GM12878 (cell line): ENCODE results near the gene BEST2. TPM values are rescaled to one million over a fixed set of nuclear protein-coding genes. Genes with fewer than 3 reads are reported as not detected.

Source experiments
- ATAC-seq: fragments of 200-7000 bp; cut with Tn5 transposase; 3 replicates; pipeline ENCODE4 v1.9.1; 2020; ENCODE audit warnings: mild to moderate bottlenecking, moderate library complexity
- BruUV-seq: library from RNA; stranded (reverse); fragments of 400-500 nt; replicated peaks from 2 replicates; lab custom pipeline; 2021; lab: Mats Ljungman, UMichigan
- CTCF ChIA-PET: fragments of 300-600 bp; sonication (Branson Sonifier 250); formaldehyde crosslinking; extraction: SDS; loops from one replicate; lab custom pipeline; 2021; ENCODE audit warnings: inconsistent platforms; lab: Yijun Ruan, JAX
- POLR2A ChIA-PET: fragments of 350-600 bp; formaldehyde crosslinking; extraction: SDS; loops from one replicate; lab custom pipeline; 2021; ENCODE audit warnings: inconsistent platforms; lab: Charles Lee
- RAD21 ChIA-PET: fragments of 300-600 bp; sonication (Branson Sonifier 250); formaldehyde crosslinking; loops from one replicate; lab custom pipeline; 2023; ENCODE audit warnings: antibody characterized with exemption; ENCODE audit not compliant: unreplicated experiment; lab: Charles Lee
- SMC1A ChIA-PET: fragments of 300-600 bp; sonication (Branson Sonifier 250); formaldehyde crosslinking; loops from one replicate; lab custom pipeline; 2023; ENCODE audit not compliant: unreplicated experiment, uncharacterized antibody; lab: Charles Lee
- DNase-seq: peaks from one replicate; pipeline ENCODE4 v3.0.0-alpha.2; 2011; ENCODE audit warnings: low read depth, low spot score
- FAIRE-seq: peaks from 3 replicates; lab custom pipeline; 2011; peaks lifted over from hg19 to GRCh38; lab: Jason Lieb, UNC
- H2AFZ ChIP-seq: 2 replicates; pipeline ENCODE4 v1.6.0; 2011; ENCODE audit warnings: low read depth, low read length, control low read depth; ENCODE audit not compliant: control insufficient read depth
- H3K27ac ChIP-seq: 2 replicates; pipeline ENCODE4 v1.5.1; 2011; ENCODE audit warnings: control low read depth; ENCODE audit not compliant: control insufficient read depth, insufficient read depth
- H3K27me3 ChIP-seq, 2 experiments: replicated peaks in 1 of 2; 2 replicates each; pipeline versions ENCODE4 v1.6.0 to v1.6.1; 2011; ENCODE audit warnings: low read length in 1 of 2; ENCODE audit not compliant: control insufficient read depth in 2 of 2, insufficient read depth in 2 of 2
- H3K36me3 ChIP-seq, 2 experiments: 2 replicates each; pipeline ENCODE4 v1.5.1; 2011; ENCODE audit warnings: low read length in 1 of 2; ENCODE audit not compliant: control insufficient read depth in 2 of 2, insufficient read depth in 2 of 2
- H3K4me1 ChIP-seq: 2 replicates; pipeline ENCODE4 v1.6.1; 2011; ENCODE audit warnings: mild to moderate bottlenecking, low read length, moderate library complexity, mixed read lengths; ENCODE audit not compliant: control insufficient read depth, insufficient read depth
- H3K4me2 ChIP-seq: 2 replicates; pipeline ENCODE4 v1.6.0; 2011; ENCODE audit warnings: control low read depth; ENCODE audit not compliant: control insufficient read depth, insufficient read depth
- H3K4me3 ChIP-seq: fragments of 200-600 bp; sonication (generic); 2 replicates; pipeline ENCODE4 v1.5.1; 2016
- H3K79me2 ChIP-seq: 2 replicates; pipeline ENCODE4 v1.6.0; 2011; ENCODE audit warnings: low read length; ENCODE audit not compliant: control insufficient read depth, insufficient read depth
- H3K9ac ChIP-seq: 2 replicates; pipeline ENCODE4 v1.8.0; 2011; ENCODE audit warnings: low read length, control low read depth, mixed read lengths; ENCODE audit not compliant: control insufficient read depth, insufficient read depth
- H3K9me3 ChIP-seq: replicated peaks from 3 replicates; pipeline ENCODE4 v1.5.1; 2011; ENCODE audit warnings: mild to moderate bottlenecking, low read length; ENCODE audit not compliant: control insufficient read depth, insufficient read depth
- H4K20me1 ChIP-seq: 2 replicates; pipeline ENCODE4 v1.6.0; 2011; ENCODE audit not compliant: control insufficient read depth, insufficient read depth
- BACH1 ChIP-seq: fragments of 450-650 bp; IDR thresholded peaks from 2 replicates; pipeline ENCODE4 v1.6.1; 2017; ENCODE audit warnings: mild to moderate bottlenecking, borderline replicate concordance
- BRCA1 ChIP-seq: IDR thresholded peaks from 2 replicates; pipeline ENCODE4 v1.6.1; 2011; ENCODE audit warnings: low read depth, low read length, improper control_type of control experiment
- EGR1 ChIP-seq, 2 experiments: IDR thresholded peaks; 1 replicate in 1 of 2; 2 replicates in 1 of 2; pipeline ENCODE4 v1.6.1; 2011 to 2012; ENCODE audit warnings: low read depth in 2 of 2, low read length in 2 of 2, borderline replicate concordance in 1 of 2, mild to moderate bottlenecking in 1 of 2, moderate library complexity in 1 of 2
- EP300 ChIP-seq, 2 experiments: fragments of 150-350 bp in 1 of 2; IDR thresholded peaks; 2 replicates each; pipeline ENCODE4 v1.6.1; 2011 to 2012; ENCODE audit warnings: low read depth in 2 of 2, low read length in 2 of 2, borderline replicate concordance in 1 of 2, improper control_type of control experiment in 1 of 2, inconsistent platforms in 1 of 2; ENCODE audit not compliant: control insufficient read depth in 1 of 2
- FOXM1 ChIP-seq: IDR thresholded peaks from 2 replicates; pipeline ENCODE4 v1.6.1; 2012; ENCODE audit warnings: low read depth, mild to moderate bottlenecking, inconsistent platforms, low read length, moderate library complexity
- HDGF ChIP-seq: fragments of 450-650 bp; IDR thresholded peaks from 2 replicates; pipeline ENCODE4 v1.6.1; 2016; ENCODE audit warnings: antibody characterized with exemption
- MTA2 ChIP-seq: fragments of 450-650 bp; IDR thresholded peaks from 2 replicates; pipeline ENCODE4 v1.6.1; 2016; ENCODE audit warnings: low read depth, mild to moderate bottlenecking, moderate library complexity
- PAX5 ChIP-seq: IDR thresholded peaks from 2 replicates; pipeline ENCODE4 v1.6.1; 2011; ENCODE audit warnings: low read depth, low read length, borderline replicate concordance
- PAX8 ChIP-seq: fragments of 450-650 bp; IDR thresholded peaks from 2 replicates; pipeline ENCODE4 v1.6.1; 2017; ENCODE audit warnings: mild to moderate bottlenecking, moderate library complexity
- RBBP5 ChIP-seq: fragments of 200-600 bp; sonication (generic); conservative IDR thresholded peaks from 2 replicates; pipeline ENCODE4 v1.6.1; 2016
- RCOR1 ChIP-seq: conservative IDR thresholded peaks from 2 replicates; pipeline ENCODE4 v1.6.1; 2012; ENCODE audit warnings: low read depth, low read length, improper control_type of control experiment
- SIN3A ChIP-seq: IDR thresholded peaks from 2 replicates; pipeline ENCODE4 v1.6.1; 2012; ENCODE audit warnings: low read depth, low read length, improper control_type of control experiment
- SIX5 ChIP-seq: IDR thresholded peaks from 2 replicates; pipeline ENCODE4 v1.6.1; 2011; ENCODE audit warnings: mild to moderate bottlenecking, low read depth, low read length, moderate library complexity; ENCODE audit not compliant: severe bottlenecking
- SMC3 ChIP-seq: IDR thresholded peaks from 2 replicates; pipeline ENCODE4 v1.6.1; 2011; ENCODE audit warnings: low read length, improper control_type of control experiment, borderline replicate concordance
- WGBS: methylation state at CpG from one replicate; pipeline ENCODE4 v1.1.6; 2016; ENCODE audit warnings: low lambda C conversion rate; ENCODE audit not compliant: insufficient replicate concordance, insufficient coverage; ENCODE audit errors: missing lambda C conversion rate; 5-methylcytosine and 5-hydroxymethylcytosine counted together
- in situ Hi-C: fragments of 300-500 bp; cut with MboI; formaldehyde crosslinking; loops from 9 replicates; pipeline ENCODE4 v1.14.3; 2018; ENCODE audit warnings: mixed read lengths
- intact Hi-C: fragments of 100-400 bp; cut with micrococcal nuclease; formaldehyde crosslinking; loops from one replicate; pipeline ENCODE4 v1.14.2; 2022; ENCODE audit not compliant: unreplicated experiment
- polyA plus RNA-seq, 11 experiments: library from polyadenylated mRNA; depleted of rRNA in 4 of 11; unstranded in 6 of 11; stranded (reverse) in 5 of 11; fragments of >200 nt; fragmentation: Nextera tagmentation in 4 of 11; fragmentation: Illumina TruSeq in 1 of 11; extraction: Ambion mirVana in 4 of 11; extraction: Trizol in 1 of 11; gene quantifications; 1 replicate in 1 of 11; 2 replicates in 10 of 11; pipeline versions ENCODE4 v1.2.1 to v1.2.3, GENCODE V29; 2011 to 2016; ENCODE audit warnings: inconsistent platforms in 2 of 11, missing spikeins in 2 of 11, low read depth in 1 of 11
- total RNA-seq, 4 experiments: library from RNA; depleted of rRNA in 3 of 4; stranded (reverse); fragments of >200 nt in 3 of 4; fragmentation: Illumina TruSeq in 1 of 4; extraction: Trizol in 1 of 4; gene quantifications; 2 replicates each; pipeline versions ENCODE4 v1.2.1 to v1.2.3, GENCODE V29; 2013 to 2021
- TF ChIP-seq, protein P1 (sequence below): fragments of 450-650 bp; IDR thresholded peaks from 2 replicates; pipeline ENCODE4 v1.6.1; 2017; ENCODE audit warnings: antibody characterized with exemption, mild to moderate bottlenecking, moderate library complexity
- TF ChIP-seq, protein P2 (sequence below): fragments of 450-650 bp; IDR thresholded peaks from 2 replicates; pipeline ENCODE4 v1.6.1; 2017; ENCODE audit warnings: mild to moderate bottlenecking, low read depth, inconsistent platforms; ENCODE audit not compliant: poor library complexity, severe bottlenecking

Gene BEST2
- total and polyA plus RNA-seq, 10 of the 15 experiments (the other 5 are each of a cell fraction or from before 2014, with no cell fraction given): not detected

DNA sequence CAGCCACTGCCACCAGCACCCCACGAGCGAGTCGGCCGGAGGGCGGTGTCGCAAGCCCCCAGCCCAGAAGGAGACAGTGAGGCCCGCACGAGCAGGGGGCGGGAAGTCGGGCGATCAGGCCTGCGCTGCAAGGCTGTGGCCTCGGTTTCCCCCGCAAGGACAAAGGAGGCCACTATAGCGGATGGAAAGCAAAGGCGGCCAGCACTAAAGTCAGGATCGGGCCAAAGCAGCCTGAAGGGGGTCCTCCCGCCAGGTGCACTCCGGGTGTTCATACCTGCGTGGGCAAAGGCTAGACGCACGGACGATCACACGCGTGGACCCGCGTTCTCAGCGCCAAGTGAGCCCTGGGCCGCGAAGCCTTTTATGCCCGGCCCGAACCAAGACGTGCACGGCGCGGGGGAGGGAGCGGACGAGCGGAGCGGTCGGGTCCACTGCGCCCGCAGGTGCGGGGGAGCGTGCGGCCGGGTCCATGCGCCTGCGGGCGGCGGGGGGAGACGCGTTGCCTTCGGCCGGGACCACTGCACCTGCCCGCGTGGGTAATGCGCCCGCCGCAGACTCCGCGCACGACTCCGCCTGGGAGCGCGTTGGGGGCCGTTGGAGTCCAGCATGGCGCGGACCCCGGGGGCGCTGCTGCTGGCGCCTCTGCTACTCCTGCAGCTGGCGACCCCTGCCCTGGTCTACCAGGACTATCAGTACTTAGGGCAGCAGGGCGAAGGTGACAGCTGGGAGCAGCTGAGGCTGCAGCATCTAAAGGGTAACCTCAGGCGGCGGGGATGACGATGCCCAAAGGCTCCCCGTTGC, 50.1 kb downstream of the BEST2 start, which contains the start of the genes PRDX2 and THSD8:
PRDX2 (minus strand) TSS at position 335 of the 801 bp plus-strand sequence. CDS start 539 bp downstream, outside the sequence.
THSD8 (plus strand) TSS at position 604 of the 801 bp plus-strand sequence; CDS start at position 607, 3 bp downstream.
- POLR2A ChIA-PET: interaction anchor here (1.0 to 2.2 kb wide), 7 partner anchors 9 to 80 kb away, joined by 3 to 9 read pairs (median 6); partner anchors contain the start of gene JUNB
- Histone ChIP-seq H2AFZ (peak within 1 kb of the TSS; percentile 88), H3K36me3 (peaks cover 0 to 1% of the 10 kb centered on the region in 2 experiments; a peak in 2 of 4 replicates), H3K9me3 (no peaks in the 10 kb centered on the region), H3K4me1 (peaks cover 14% of the 10 kb centered on the region), H3K27ac (peak within 1 kb of the TSS; percentile 63), H3K79me2 (peaks cover 13% of the 10 kb centered on the region), H3K9ac (peak within 1 kb of the TSS; percentile 79), H3K27me3 (no peaks in the 10 kb centered on the region), H4K20me1 (no peaks in the 10 kb centered on the region), H3K4me2 (peak within 1 kb of the TSS; percentile 98), H3K4me3 (peak within 1 kb of the TSS; percentile 95)
- CTCF ChIA-PET: interaction anchor here (0.7 to 12.9 kb wide), 8 partner anchors 24 to 164 kb away, joined by 3 to 426 read pairs (median 6); no protein-coding TSS in a partner anchor
- intact Hi-C loops: no loop called here
- DNase-seq (no peak), ATAC-seq (peak; percentile 83), FAIRE-seq (no peak)
- RAD21 ChIA-PET: interaction anchor here (1.0 to 11.4 kb wide), 3 partner anchors 10 to 47 kb away, joined by 3 to 303 read pairs (median 4); partner anchors contain the start of gene HOOK2
- 1% methylated on average over 59 of the region's 78 CpGs for WGBS
- BruUV-seq: no TSS peak
- SMC1A ChIA-PET: interaction anchor here (0.8 to 11.5 kb wide), 6 partner anchors 22 to 46 kb away, joined by 3 to 240 read pairs (median 4); no protein-coding TSS in a partner anchor
- in situ Hi-C loops: no loop called here
- TF ChIP-seq PAX8 (no peak), HDGF (peak; percentile 67; the same call in 1 of the 2 replicates), RCOR1 (no peak), EGR1 (IDR thresholded peaks at IDR 0.05; ENCODE audit: borderline replicate concordance in 1 of 2, low read depth in 2 of 2, low read length in 2 of 2) (peak in 1 of 2 experiments; percentile 78; a peak in 2 of 3 replicates), BRCA1 (0 out of 2 replicates have a peak, but pooled peaks have one; percentile 34), SIX5 (peak; percentile 65), FOXM1 (no peak), SMC3 (no peak), PAX5 (peak; percentile 51; the same call in 1 of the 2 replicates), SIN3A (peak; percentile 54; the same call in 1 of the 2 replicates), BACH1 (peak; percentile 88; the same call in 1 of the 2 replicates), RBBP5 (no peak), MTA2 (no peak), EP300 (IDR thresholded peaks at IDR 0.05; ENCODE audit: borderline replicate concordance in 1 of 2, control insufficient read depth in 1 of 2, low read depth in 2 of 2, low read length in 2 of 2) (0 out of 4 replicates have a peak, but pooled peaks of 1 of the 2 experiments have one; percentile 6)
- TF ChIP-seq, protein P1, sequence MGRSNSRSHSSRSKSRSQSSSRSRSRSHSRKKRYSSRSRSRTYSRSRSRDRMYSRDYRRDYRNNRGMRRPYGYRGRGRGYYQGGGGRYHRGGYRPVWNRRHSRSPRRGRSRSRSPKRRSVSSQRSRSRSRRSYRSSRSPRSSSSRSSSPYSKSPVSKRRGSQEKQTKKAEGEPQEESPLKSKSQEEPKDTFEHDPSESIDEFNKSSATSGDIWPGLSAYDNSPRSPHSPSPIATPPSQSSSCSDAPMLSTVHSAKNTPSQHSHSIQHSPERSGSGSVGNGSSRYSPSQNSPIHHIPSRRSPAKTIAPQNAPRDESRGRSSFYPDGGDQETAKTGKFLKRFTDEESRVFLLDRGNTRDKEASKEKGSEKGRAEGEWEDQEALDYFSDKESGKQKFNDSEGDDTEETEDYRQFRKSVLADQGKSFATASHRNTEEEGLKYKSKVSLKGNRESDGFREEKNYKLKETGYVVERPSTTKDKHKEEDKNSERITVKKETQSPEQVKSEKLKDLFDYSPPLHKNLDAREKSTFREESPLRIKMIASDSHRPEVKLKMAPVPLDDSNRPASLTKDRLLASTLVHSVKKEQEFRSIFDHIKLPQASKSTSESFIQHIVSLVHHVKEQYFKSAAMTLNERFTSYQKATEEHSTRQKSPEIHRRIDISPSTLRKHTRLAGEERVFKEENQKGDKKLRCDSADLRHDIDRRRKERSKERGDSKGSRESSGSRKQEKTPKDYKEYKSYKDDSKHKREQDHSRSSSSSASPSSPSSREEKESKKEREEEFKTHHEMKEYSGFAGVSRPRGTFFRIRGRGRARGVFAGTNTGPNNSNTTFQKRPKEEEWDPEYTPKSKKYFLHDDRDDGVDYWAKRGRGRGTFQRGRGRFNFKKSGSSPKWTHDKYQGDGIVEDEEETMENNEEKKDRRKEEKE: peak; percentile 92
- TF ChIP-seq, protein P2, sequence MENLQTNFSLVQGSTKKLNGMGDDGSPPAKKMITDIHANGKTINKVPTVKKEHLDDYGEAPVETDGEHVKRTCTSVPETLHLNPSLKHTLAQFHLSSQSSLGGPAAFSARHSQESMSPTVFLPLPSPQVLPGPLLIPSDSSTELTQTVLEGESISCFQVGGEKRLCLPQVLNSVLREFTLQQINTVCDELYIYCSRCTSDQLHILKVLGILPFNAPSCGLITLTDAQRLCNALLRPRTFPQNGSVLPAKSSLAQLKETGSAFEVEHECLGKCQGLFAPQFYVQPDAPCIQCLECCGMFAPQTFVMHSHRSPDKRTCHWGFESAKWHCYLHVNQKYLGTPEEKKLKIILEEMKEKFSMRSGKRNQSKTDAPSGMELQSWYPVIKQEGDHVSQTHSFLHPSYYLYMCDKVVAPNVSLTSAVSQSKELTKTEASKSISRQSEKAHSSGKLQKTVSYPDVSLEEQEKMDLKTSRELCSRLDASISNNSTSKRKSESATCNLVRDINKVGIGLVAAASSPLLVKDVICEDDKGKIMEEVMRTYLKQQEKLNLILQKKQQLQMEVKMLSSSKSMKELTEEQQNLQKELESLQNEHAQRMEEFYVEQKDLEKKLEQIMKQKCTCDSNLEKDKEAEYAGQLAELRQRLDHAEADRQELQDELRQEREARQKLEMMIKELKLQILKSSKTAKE: no peak
